Measurements from ENCODE around the gene BCR. TPM values are rescaled to one million over a fixed set of nuclear protein-coding genes. Genes with fewer than 3 reads are reported as not detected.

The BCR gene
- total and polyA plus RNA-seq, 2 donors (not counting 1 experiment from before 2014, with no cell fraction given) = 30.2 to 46.4 TPM

GRCh38 chr22:23277583-23278295, 97.4 kb downstream of the BCR start:
- no peak for DNase-seq
- Mint-ChIP-seq H3K27ac (no peak overlapping the region), H3K9me3 (ENCODE audit: insufficient read depth) (no peaks in the 10 kb centered on the region), H3K27me3 (no peaks in the 10 kb centered on the region), H3K4me3 (no peak overlapping the region), H3K4me1 (peaks cover 29% of the 10 kb centered on the region)
- 94% methylated on average over 14 of the region's 15 CpGs for WGBS (ENCODE audit: insufficient coverage)
- H3K4me2 ChIP-seq (replicated peaks; ENCODE audit: low read depth, low read length, poor library complexity, severe bottlenecking) = peak overlapping the region; percentile 59
- H4K20me1 ChIP-seq (ENCODE audit: control insufficient read depth, insufficient read depth, low read length, poor library complexity, severe bottlenecking) = peaks cover 9% of the 10 kb centered on the region
- H3K9ac ChIP-seq (ENCODE audit: low read length) = no peak overlapping the region
- peaks cover 0 to 41% of the 10 kb centered on the region in 2 experiments for H3K36me3 ChIP-seq (replicated peaks in 1 of 2; ENCODE audit: control extremely low read depth in 1 of 2, control insufficient read depth in 1 of 2, extremely low read depth in 1 of 2, insufficient read depth in 2 of 2, low read length in 1 of 2)
- H3K9me3 ChIP-seq (ENCODE audit: control extremely low read depth in 1 of 3, control insufficient read depth in 2 of 3, insufficient read depth in 1 of 3, low read length in 2 of 3) = no peaks in the 10 kb centered on the region
- CTCF ChIA-PET = interaction anchor here (12.9 kb wide), 1 partner anchor 101 kb away, joined by 494 read pairs; the partner anchor contains the start of gene BCR
- TF ChIP-seq EZH2 (IDR thresholded peaks at IDR 0.05; ENCODE audit: borderline replicate concordance, insufficient read depth, low read depth, low read length, poor library complexity, severe bottlenecking) (no peak), CTCF (IDR thresholded peaks at IDR 0.05) (no peak)
- no peak overlapping the region for H3K4me3 ChIP-seq (ENCODE audit: control extremely low read depth in 1 of 5, extremely low read depth in 1 of 5, insufficient read depth in 1 of 5, low read depth in 2 of 5, low read length in 4 of 5)
- peaks cover 17 to 34% of the 10 kb centered on the region in 2 donors for H3K4me1 ChIP-seq (ENCODE audit: control insufficient read depth in 2 of 2, insufficient read depth in 2 of 2, low read length in 2 of 2)
- H2AFZ ChIP-seq (ENCODE audit: insufficient read depth, low read depth, low read length, poor library complexity, severe bottlenecking) = no peak overlapping the region
- POLR2A ChIA-PET = interaction anchor here (0.7 to 1.0 kb wide), 2 partner anchors 29 to 69 kb away, joined by 3 read pairs; no protein-coding TSS in a partner anchor
- ATAC-seq (ENCODE audit: low read depth) = no peak
- H3K79me2 ChIP-seq (ENCODE audit: control insufficient read depth, insufficient read depth, low read length) = peaks cover 5% of the 10 kb centered on the region
- intact Hi-C loops (cut with micrococcal nuclease) = loop anchor here (2.0 kb wide), 1 partner anchor 57 kb away; no protein-coding TSS in a partner anchor
- H3K27me3 ChIP-seq (replicated peaks in 1 of 4; ENCODE audit: control extremely low read depth in 1 of 4, control insufficient read depth in 3 of 4, insufficient read depth in 4 of 4, low read length in 3 of 4) = no peaks in the 10 kb centered on the region
- H3K27ac ChIP-seq (ENCODE audit: low read length in 2 of 2) = no peak overlapping the region

All from B cell (primary cell).